PC-9 (cell line): ENCODE results near the gene CCM2L. TPM values are rescaled to one million over a fixed set of nuclear protein-coding genes. Genes with fewer than 3 reads are reported as not detected.

Experiments used
- BruUV-seq: library from RNA; stranded (reverse); fragments of 400-500 nt; replicated peaks from 2 replicates; lab custom pipeline; 2021; lab: Mats Ljungman, UMichigan
- CTCF ChIA-PET: fragments of 300-600 bp; sonication (Branson Sonifier 250); formaldehyde crosslinking; loops from one replicate; lab custom pipeline; 2022; ENCODE audit warnings: antibody characterized with exemption; lab: Charles Lee
- POLR2A ChIA-PET: fragments of 300-600 bp; sonication (Branson Sonifier 250); formaldehyde crosslinking; loops from one replicate; lab custom pipeline; 2022; ENCODE audit warnings: antibody characterized with exemption; ENCODE audit not compliant: unreplicated experiment; lab: Charles Lee
- DNase-seq, 2 experiments: peaks; one replicate each; pipeline versions ENCODE4 v3.0.0 to v3.0.0-alpha.2; 2015 to 2022; ENCODE audit warnings: mixed read lengths in 1 of 2
- H2AFZ ChIP-seq: fragments of 200-600 bp; sonication (generic); 2 replicates; pipeline ENCODE4 v1.8.1; 2017; ENCODE audit warnings: antibody characterized with exemption
- H3F3A ChIP-seq: fragments of 200-600 bp; sonication (generic); 2 replicates; pipeline ENCODE4 v1.8.1; 2017; ENCODE audit warnings: antibody characterized with exemption, mild to moderate bottlenecking, low read depth; ENCODE audit not compliant: insufficient read depth
- H3K27ac ChIP-seq: fragments of 200-600 bp; sonication (generic); 2 replicates; pipeline ENCODE4 v1.6.1; 2016; ENCODE audit warnings: mixed run types
- H3K27me3 ChIP-seq: fragments of 200-600 bp; sonication (generic); 2 replicates; pipeline ENCODE4 v1.6.1; 2016; ENCODE audit warnings: low read depth, mixed run types; ENCODE audit not compliant: insufficient read depth
- H3K36me3 ChIP-seq: fragments of 200-600 bp; sonication (generic); 2 replicates; pipeline ENCODE4 v1.6.1; 2016; ENCODE audit warnings: low read depth, mixed run types
- H3K4me1 ChIP-seq: fragments of 200-600 bp; sonication (generic); replicated peaks from 2 replicates; pipeline ENCODE4 v1.6.1; 2016; ENCODE audit warnings: mixed run types; ENCODE audit not compliant: insufficient read depth
- H3K4me2 ChIP-seq: fragments of 200-600 bp; sonication (generic); 2 replicates; pipeline ENCODE4 v1.6.1; 2017; ENCODE audit warnings: mixed run types
- H3K4me3 ChIP-seq: fragments of 200-600 bp; sonication (generic); 2 replicates; pipeline ENCODE4 v1.6.1; 2016; ENCODE audit warnings: mixed run types
- H3K79me2 ChIP-seq: fragments of 200-600 bp; sonication (generic); 2 replicates; pipeline ENCODE4 v1.6.1; 2017; ENCODE audit warnings: low read depth, mixed run types
- H3K9me2 ChIP-seq: fragments of 200-600 bp; sonication (generic); 2 replicates; pipeline ENCODE4 v1.8.1; 2017; ENCODE audit warnings: mild to moderate bottlenecking; ENCODE audit not compliant: insufficient read depth
- H3K9me3 ChIP-seq: fragments of 200-600 bp; sonication (generic); 2 replicates; pipeline ENCODE4 v1.8.1; 2016; ENCODE audit warnings: low read depth; ENCODE audit not compliant: insufficient read depth
- H4K20me1 ChIP-seq: fragments of 200-600 bp; sonication (generic); 2 replicates; pipeline ENCODE4 v1.8.1; 2017; ENCODE audit not compliant: insufficient read depth
- CTCF ChIP-seq: fragments of 200-600 bp; sonication (generic); conservative IDR thresholded peaks from 2 replicates; pipeline ENCODE4 v1.6.1; 2017; ENCODE audit warnings: mixed run types, antibody characterized with exemption, mild to moderate bottlenecking, moderate library complexity
- EZH2 ChIP-seq: fragments of 200-600 bp; sonication (generic); IDR thresholded peaks from 2 replicates; pipeline ENCODE4 v1.8.0; 2017; ENCODE audit warnings: antibody characterized with exemption, low read depth
- intact Hi-C: fragments of 100-400 bp; cut with micrococcal nuclease; formaldehyde crosslinking; loops from one replicate; pipeline ENCODE4 v1.10.0; 2022; ENCODE audit not compliant: unreplicated experiment
- total RNA-seq: library from RNA; stranded (reverse); gene quantifications from 2 replicates; pipeline ENCODE4 v1.2.3, GENCODE V29; 2021

CCM2L gene
- total RNA-seq, 1 experiment from 2014 or later: 0.31 TPM

GRCh38 chr20:32062776-32063170 is 52.5 kb downstream of the CCM2L start:
- no peak overlapping the region for H3K4me2 ChIP-seq
- H3K4me3 ChIP-seq: no peak overlapping the region
- H2AFZ ChIP-seq: no peak overlapping the region
- H3K9me2 ChIP-seq: no peaks in the 10 kb centered on the region
- H3K27ac ChIP-seq: no peak overlapping the region
- CTCF ChIA-PET: no interaction called here
- peaks cover 60% of the 10 kb centered on the region for H3K27me3 ChIP-seq
- H3K9me3 ChIP-seq: no peaks in the 10 kb centered on the region
- no peaks in the 10 kb centered on the region for H3K79me2 ChIP-seq
- H3K4me1 ChIP-seq: peaks cover 5% of the 10 kb centered on the region; the same call in 1 of the 2 replicates
- no peaks in the 10 kb centered on the region for H3F3A ChIP-seq
- no peak for DNase-seq
- POLR2A ChIA-PET: no interaction called here
- no peaks in the 10 kb centered on the region for H4K20me1 ChIP-seq
- no peak for TF ChIP-seq CTCF
- TF ChIP-seq EZH2: no peak
- no peaks in the 10 kb centered on the region for H3K36me3 ChIP-seq
- no TSS peak for BruUV-seq
- intact Hi-C loops: no loop called here

GRCh38 chr20:32063695-32064094 is 53.5 kb downstream of the CCM2L start:
- peaks cover 5% of the 10 kb centered on the region; the same call in 1 of the 2 replicates for H3K4me1 ChIP-seq
- H3K36me3 ChIP-seq: no peaks in the 10 kb centered on the region
- H3K4me3 ChIP-seq: no peak overlapping the region
- H2AFZ ChIP-seq: no peak overlapping the region
- H3K4me2 ChIP-seq: no peak overlapping the region
- no peak for TF ChIP-seq EZH2
- no peak for TF ChIP-seq CTCF
- no peak overlapping the region for H3K27ac ChIP-seq
- ChIA-PET POLR2A (no interaction called here), CTCF (no interaction called here)
- H4K20me1 ChIP-seq: no peaks in the 10 kb centered on the region
- no peaks in the 10 kb centered on the region for H3K9me3 ChIP-seq
- intact Hi-C loops: no loop called here
- H3K27me3 ChIP-seq: peaks cover 51% of the 10 kb centered on the region
- H3K79me2 ChIP-seq: no peaks in the 10 kb centered on the region
- no peak for DNase-seq
- BruUV-seq: no TSS peak
- no peaks in the 10 kb centered on the region for H3K9me2 ChIP-seq
- no peaks in the 10 kb centered on the region for H3F3A ChIP-seq

GRCh38 chr20:32064667-32065066 is 54.4 kb downstream of the CCM2L start:
- CTCF ChIA-PET: no interaction called here
- H3K79me2 ChIP-seq: no peaks in the 10 kb centered on the region

More at GRCh38 chr20:32064667-32065066, 54.4 kb downstream of the CCM2L start:
- no peak overlapping the region for H2AFZ ChIP-seq
- peaks cover 5% of the 10 kb centered on the region; the same call in 1 of the 2 replicates for H3K4me1 ChIP-seq
- intact Hi-C loops: no loop called here
- POLR2A ChIA-PET: interaction anchor here (0.6 kb wide), 1 partner anchor 43 kb away, joined by 4 read pairs; no protein-coding TSS in a partner anchor
- H3K4me2 ChIP-seq: no peak overlapping the region
- H3F3A ChIP-seq: no peaks in the 10 kb centered on the region
- no peak overlapping the region for H3K4me3 ChIP-seq
- no peaks in the 10 kb centered on the region for H4K20me1 ChIP-seq
- H3K27me3 ChIP-seq: peaks cover 43% of the 10 kb centered on the region
- TF ChIP-seq CTCF (no peak), EZH2 (no peak)
- DNase-seq: no peak
- H3K9me3 ChIP-seq: no peaks in the 10 kb centered on the region
- H3K9me2 ChIP-seq: no peaks in the 10 kb centered on the region
- no peaks in the 10 kb centered on the region for H3K36me3 ChIP-seq
- H3K27ac ChIP-seq: no peak overlapping the region
- no TSS peak for BruUV-seq
